Measurements from ENCODE around the gene FILIP1. TPM values are rescaled to one million over a fixed set of nuclear protein-coding genes. Genes with fewer than 3 reads are reported as not detected.

The FILIP1 gene
- total RNA-seq, 4 donors from 2014 or later: 2.2 to 9.3 (median 5.1) TPM

GRCh38 chr6:75349262-75349984, 144.2 kb downstream of the FILIP1 start:
- H3K36me3 ChIP-seq: no peaks in the 10 kb centered on the region
- 3 to 7% methylated on average over 24 of the region's 24 CpGs for WGBS, 2 donors

GRCh38 chr6:75348882-75349261, 144.7 kb downstream of the FILIP1 start:
- DNase-seq: no peak
- intact Hi-C loops (cut with DNase I): no loop called here
- H3K4me1 ChIP-seq: peaks cover 6 to 13% of the 10 kb centered on the region in 2 donors
- no peak overlapping the region for H3K4me3 ChIP-seq (replicated peaks in 1 of 3)
- peak overlapping the region in 1 of 3 donors; percentile 25 for H3K27ac ChIP-seq
- TF ChIP-seq CTCF (IDR thresholded peaks at IDR 0.05) (no peak), POLR2A (IDR thresholded peaks at IDR 0.05) (no peak)
- no peaks in the 10 kb centered on the region for H3K27me3 ChIP-seq
- no peaks in the 10 kb centered on the region for H3K36me3 ChIP-seq
- no peaks in the 10 kb centered on the region for H3K9me3 ChIP-seq

More at GRCh38 chr6:75349262-75349984, 144.2 kb downstream of the FILIP1 start:
- TF ChIP-seq CTCF (IDR thresholded peaks at IDR 0.05): peak in 3 of 6 experiments; percentile 24 to 35 (median 25)
- TF ChIP-seq POLR2A (IDR thresholded peaks at IDR 0.05): no peak
- DNase-seq: peak; percentile 59 to 63
- intact Hi-C loops (cut with DNase I): no loop called here
- no peaks in the 10 kb centered on the region for H3K27me3 ChIP-seq
- H3K4me1 ChIP-seq: peaks cover 6 to 13% of the 10 kb centered on the region in 2 donors
- peak overlapping the region in 1 of 3 donors; percentile 25 for H3K27ac ChIP-seq
- H3K9me3 ChIP-seq: no peaks in the 10 kb centered on the region
- H3K4me3 ChIP-seq (replicated peaks in 1 of 3): peak overlapping the region in 1 of 3 donors; percentile 23

GRCh38 chr6:75347898-75348610, 145.5 kb downstream of the FILIP1 start:
- WGBS, 2 donors: 75 to 89% methylated on average over 2 of the region's 2 CpGs
- H3K27ac ChIP-seq: no peak overlapping the region

DNA sequence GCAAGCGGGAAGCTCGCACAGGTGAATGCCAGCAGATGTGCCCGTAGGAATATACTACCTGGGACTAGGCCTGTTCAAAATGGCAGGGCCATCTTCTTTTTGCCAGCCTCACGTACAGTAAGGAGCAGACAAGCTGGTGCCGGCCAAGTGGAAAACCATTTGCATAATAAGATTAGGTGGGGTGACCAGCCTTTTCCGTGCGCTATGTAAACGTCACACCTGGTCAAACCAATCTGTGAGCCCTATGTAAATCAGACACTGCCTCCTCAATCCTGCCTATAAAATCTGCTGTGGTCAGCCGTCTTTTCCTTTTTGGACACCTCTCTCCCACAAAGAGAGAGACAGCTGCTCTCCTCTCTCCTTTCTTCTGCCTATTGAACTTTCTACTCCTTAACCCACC, 148.2 kb downstream of the FILIP1 start:
- Histone ChIP-seq H3K4me1 (peaks cover 6 to 13% of the 10 kb centered on the region in 2 donors), H3K27me3 (no peaks in the 10 kb centered on the region), H3K9me3 (no peaks in the 10 kb centered on the region), H3K36me3 (no peaks in the 10 kb centered on the region), H3K4me3 (replicated peaks in 1 of 3) (no peak overlapping the region), H3K27ac (no peak overlapping the region)
- TF ChIP-seq CTCF (IDR thresholded peaks at IDR 0.05) (no peak), POLR2A (IDR thresholded peaks at IDR 0.05) (no peak)
- intact Hi-C loops (cut with DNase I): no loop called here
- WGBS, 2 donors: 96 to 97% methylated on average over 9 of the region's 9 CpGs
- no peak for DNase-seq

More at GRCh38 chr6:75347898-75348610, 145.5 kb downstream of the FILIP1 start:
- H3K27me3 ChIP-seq: no peaks in the 10 kb centered on the region
- no peaks in the 10 kb centered on the region for H3K36me3 ChIP-seq
- peaks cover 6 to 13% of the 10 kb centered on the region in 2 donors for H3K4me1 ChIP-seq
- intact Hi-C loops (cut with DNase I): no loop called here
- DNase-seq: no peak
- no peaks in the 10 kb centered on the region for H3K9me3 ChIP-seq
- no peak for TF ChIP-seq POLR2A (IDR thresholded peaks at IDR 0.05)
- TF ChIP-seq CTCF (IDR thresholded peaks at IDR 0.05): no peak
- no peak overlapping the region for H3K4me3 ChIP-seq (replicated peaks in 1 of 3)

- Histone ChIP-seq H3K27ac (no peak overlapping the region), H3K4me1 (peaks cover 6 to 8% of the 10 kb centered on the region in 2 donors), H3K9me3 (no peaks in the 10 kb centered on the region), H3K27me3 (no peaks in the 10 kb centered on the region), H3K36me3 (no peaks in the 10 kb centered on the region), H3K4me3 (replicated peaks in 1 of 3) (no peak overlapping the region)
- intact Hi-C loops (cut with DNase I): no loop called here
- DNase-seq: no peak
- TF ChIP-seq CTCF (IDR thresholded peaks at IDR 0.05) (no peak), POLR2A (IDR thresholded peaks at IDR 0.05) (no peak)
Observed at GRCh38 chr6:75344455-75344854, 149.1 kb downstream of the FILIP1 start.
